Posterior vena cava (tissue), 2 donors: Measurements from ENCODE around the gene PAIP1. TPM values are rescaled to one million over a fixed set of nuclear protein-coding genes. Genes with fewer than 3 reads are reported as not detected.

Experiments used
- DNase-seq: peaks from one replicate; pipeline ENCODE4 v3.0.0-alpha.2; 2020; ENCODE audit warnings: low spot score
- intact Hi-C, 2 donors: fragments of 100-400 bp; cut with DNase I; formaldehyde crosslinking; loops; one replicate each; pipeline versions ENCODE4 v1.14.1 to v1.14.2; 2022 to 2023
- total RNA-seq, 2 donors: library from RNA; stranded (reverse); fragmentation: NEBNext Ultra II Directional; extraction: Animal tissue kit (Norgen Biotek cat#: 25700); gene quantifications; one replicate each; pipeline ENCODE4 v1.2.1, GENCODE V29; 2021
- donor health status: DM: yes; HTN: yes; CAD: no.
- donor health status: DM: yes; HTN: yes; CAD: no.

PAIP1 gene
- total RNA-seq, 2 donors from 2014 or later, result 65.4 to 81.6 TPM

DNA sequence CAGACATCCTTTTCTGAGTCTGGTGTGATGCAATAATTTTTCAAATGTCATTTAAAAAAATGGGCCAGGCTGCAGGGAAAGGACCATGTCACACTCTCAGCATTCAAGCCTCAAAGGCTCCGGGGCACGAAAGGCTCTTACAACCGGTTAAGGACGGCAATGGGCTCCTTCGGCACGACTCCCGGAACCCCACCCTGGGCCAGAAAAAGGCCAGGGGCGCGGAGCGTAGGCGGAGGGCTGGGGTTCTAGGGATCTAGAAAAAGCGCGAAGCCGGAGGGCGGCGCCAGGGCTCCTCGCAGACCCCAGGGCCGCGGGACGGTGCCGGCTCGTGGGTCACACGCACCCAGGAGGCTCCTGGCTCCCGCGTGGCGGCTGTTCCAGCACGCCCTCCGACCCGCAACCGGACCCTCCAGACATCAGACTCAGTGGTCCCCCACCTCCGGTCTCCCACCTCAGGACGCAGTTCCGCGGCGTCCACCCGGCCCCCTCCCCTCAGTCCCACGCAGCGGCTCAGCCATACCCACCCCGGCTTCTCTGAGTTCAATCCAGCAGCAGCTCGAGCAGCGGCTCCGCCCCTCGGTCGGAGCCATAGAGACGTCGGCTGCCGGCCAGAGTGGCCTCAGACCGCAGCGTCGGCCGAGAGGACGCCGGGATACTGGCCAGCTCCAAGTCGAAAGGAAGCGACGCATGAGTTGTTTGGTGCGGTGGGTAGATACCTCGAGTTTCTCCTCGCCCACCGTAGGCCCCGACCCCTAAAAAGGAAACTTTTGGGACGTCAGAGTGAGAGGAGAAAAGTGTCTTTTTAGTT, 73.4 kb downstream of the PAIP1 start, which contains the start of gene TMEM267:
Gene TMEM267, minus strand, starts transcription at position 568 of the 808 bp plus-strand sequence. CDS start 29,896 bp downstream, outside the sequence.
- intact Hi-C loops, result no loop called here

DNA sequence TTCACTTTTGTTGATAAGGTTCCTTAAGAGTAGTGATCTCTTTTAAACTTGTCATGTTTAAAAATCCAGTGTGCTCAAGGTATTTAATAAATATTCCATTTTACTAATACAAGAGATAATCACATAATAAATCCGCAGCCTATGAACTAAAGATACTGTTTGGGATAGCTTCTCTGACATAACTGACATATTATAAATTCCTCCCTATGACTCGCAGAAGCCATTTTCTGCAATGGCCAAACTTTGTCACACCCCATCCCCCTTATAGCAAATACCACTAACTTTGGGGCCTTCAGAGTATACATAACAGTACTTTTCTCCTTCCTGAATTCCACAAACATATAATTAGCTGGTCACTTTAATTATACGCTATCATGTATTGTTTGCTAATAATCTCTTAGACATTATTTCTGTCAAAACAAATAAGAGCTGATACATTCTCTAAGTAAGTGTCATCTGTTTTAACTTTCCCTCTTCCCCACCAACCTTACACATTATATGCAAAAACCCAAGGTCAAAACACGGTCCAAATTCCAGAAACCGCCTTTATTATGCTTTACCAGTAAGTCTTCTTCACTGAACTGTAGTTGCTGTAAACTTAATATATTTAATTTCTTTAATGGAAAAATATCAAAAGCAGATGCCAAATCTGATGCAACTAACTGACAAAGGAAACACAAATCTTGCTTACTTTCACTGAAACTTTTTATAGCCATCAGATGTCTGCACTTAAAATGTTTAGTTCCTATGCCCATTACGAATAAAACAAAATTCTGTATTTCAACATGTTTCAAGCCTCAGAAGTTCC, 74.2 kb downstream of the PAIP1 start:
- intact Hi-C loops, result no loop called here
- no peak for DNase-seq

More for the DNA sequence above, 73.4 kb downstream of the PAIP1 start, which contains the start of gene TMEM267:
- peak; percentile 98 for DNase-seq

Other genes starting within 250 kb of the PAIP1 start
- gene HMGCS1, start 243.7 kb downstream of the PAIP1 start, total RNA-seq, result 10 to 100 TPM; 32.2 to 41.2 TPM
- 1 to 10 TPM; 4.0 to 4.8 TPM for gene CCL28, start 144.7 kb downstream of the PAIP1 start, total RNA-seq
- gene TMEM267, start 73.2 kb downstream of the PAIP1 start, total RNA-seq, result 10 to 100 TPM; 13.2 to 14.6 TPM
- gene C5orf34, start 41.9 kb downstream of the PAIP1 start, total RNA-seq, result 1 to 10 TPM; 1.5 to 2.3 TPM
- gene NNT, start 46.1 kb upstream of the PAIP1 start, total RNA-seq, result 10 to 100 TPM; 62.4 to 65.1 TPM